ENCODE data around the gene EMID1. TPM values are rescaled to one million over a fixed set of nuclear protein-coding genes. Genes with fewer than 3 reads are reported as not detected.

The EMID1 gene
- total and polyA plus RNA-seq, 2 experiments from 2014 or later: 11.5 to 15.0 TPM

- no peaks in the 10 kb centered on the region for H3K9me3 ChIP-seq (ENCODE audit: low read depth)
- H3K36me3 ChIP-seq (replicated peaks; ENCODE audit: insufficient read depth, low read depth): no peaks in the 10 kb centered on the region
- no peak overlapping the region for H2AFZ ChIP-seq
- H3K4me2 ChIP-seq: no peak overlapping the region
- peaks cover 99% of the 10 kb centered on the region for H4K20me1 ChIP-seq (ENCODE audit: insufficient read depth, poor library complexity, severe bottlenecking)
- peaks cover 37% of the 10 kb centered on the region for H3K4me1 ChIP-seq (ENCODE audit: insufficient read depth)
- 71% methylated on average over 3 of the region's 3 CpGs for WGBS (ENCODE audit: low lambda C conversion rate, missing lambda C conversion rate)
- H3K4me3 ChIP-seq: no peak overlapping the region
- no peak overlapping the region for H3K27ac ChIP-seq
- peaks cover 100% of the 10 kb centered on the region for H3K79me2 ChIP-seq
- no peak for DNase-seq (ENCODE audit: low spot score)
- no peaks in the 10 kb centered on the region for H3K9me2 ChIP-seq (replicated peaks; ENCODE audit: insufficient read depth)
- TF ChIP-seq, protein P1, sequence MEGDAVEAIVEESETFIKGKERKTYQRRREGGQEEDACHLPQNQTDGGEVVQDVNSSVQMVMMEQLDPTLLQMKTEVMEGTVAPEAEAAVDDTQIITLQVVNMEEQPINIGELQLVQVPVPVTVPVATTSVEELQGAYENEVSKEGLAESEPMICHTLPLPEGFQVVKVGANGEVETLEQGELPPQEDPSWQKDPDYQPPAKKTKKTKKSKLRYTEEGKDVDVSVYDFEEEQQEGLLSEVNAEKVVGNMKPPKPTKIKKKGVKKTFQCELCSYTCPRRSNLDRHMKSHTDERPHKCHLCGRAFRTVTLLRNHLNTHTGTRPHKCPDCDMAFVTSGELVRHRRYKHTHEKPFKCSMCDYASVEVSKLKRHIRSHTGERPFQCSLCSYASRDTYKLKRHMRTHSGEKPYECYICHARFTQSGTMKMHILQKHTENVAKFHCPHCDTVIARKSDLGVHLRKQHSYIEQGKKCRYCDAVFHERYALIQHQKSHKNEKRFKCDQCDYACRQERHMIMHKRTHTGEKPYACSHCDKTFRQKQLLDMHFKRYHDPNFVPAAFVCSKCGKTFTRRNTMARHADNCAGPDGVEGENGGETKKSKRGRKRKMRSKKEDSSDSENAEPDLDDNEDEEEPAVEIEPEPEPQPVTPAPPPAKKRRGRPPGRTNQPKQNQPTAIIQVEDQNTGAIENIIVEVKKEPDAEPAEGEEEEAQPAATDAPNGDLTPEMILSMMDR (IDR thresholded peaks at IDR 0.05; ENCODE audit: poor library complexity): no peak
- TF ChIP-seq EZH2 (IDR thresholded peaks at IDR 0.05; ENCODE audit: borderline replicate concordance): no peak
- TF ChIP-seq EZH2phosphoT487 (IDR thresholded peaks at IDR 0.05; ENCODE audit: low read depth, severe bottlenecking, unreplicated experiment): no peak
- H3K27me3 ChIP-seq: no peaks in the 10 kb centered on the region
These were observed 69.5 kb downstream of the EMID1 start for GRCh38 chr22:29275167-29275566.

DNA sequence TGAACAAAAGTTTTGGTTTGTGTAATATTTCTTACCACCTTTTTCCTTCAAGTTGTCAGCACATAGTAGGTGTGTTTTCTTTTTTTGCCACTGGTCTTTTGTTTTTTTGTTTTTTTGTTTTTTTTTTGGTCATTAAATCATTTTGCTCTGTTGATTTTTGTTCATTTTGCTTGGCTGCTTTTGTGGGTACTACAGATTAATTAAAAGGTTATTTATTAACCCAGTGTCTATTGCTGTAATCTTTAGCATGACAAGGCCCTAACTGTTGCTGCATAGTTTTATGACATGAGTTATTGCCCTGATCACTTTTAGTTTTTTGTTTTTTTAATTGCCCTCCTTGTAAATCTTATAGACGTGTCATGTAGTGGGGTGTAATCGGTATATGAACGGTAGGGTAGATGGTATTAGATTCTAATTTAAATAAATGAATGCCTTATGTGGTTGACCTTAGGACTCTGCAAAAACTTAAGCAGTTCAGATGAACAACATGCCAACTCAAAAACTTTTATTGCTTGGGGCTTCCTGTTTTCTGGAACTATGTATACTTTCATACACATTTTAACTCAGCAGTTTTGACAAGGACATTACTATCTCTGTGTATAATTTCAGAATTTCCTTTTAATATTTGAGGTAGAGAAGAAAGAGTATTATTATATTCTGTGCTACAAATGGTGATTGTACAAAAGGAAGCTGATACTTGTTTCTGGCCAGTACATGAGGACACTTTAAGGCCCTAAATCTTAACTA, 70.3 kb downstream of the EMID1 start:
- Histone ChIP-seq H2AFZ (no peak overlapping the region), H3K27me3 (no peaks in the 10 kb centered on the region), H3K9me2 (replicated peaks; ENCODE audit: insufficient read depth) (no peaks in the 10 kb centered on the region), H3K4me1 (ENCODE audit: insufficient read depth) (peaks cover 33% of the 10 kb centered on the region), H3K27ac (peak overlapping the region; percentile 7), H3K9me3 (ENCODE audit: low read depth) (no peaks in the 10 kb centered on the region), H3K36me3 (replicated peaks; ENCODE audit: insufficient read depth, low read depth) (no peaks in the 10 kb centered on the region), H4K20me1 (ENCODE audit: insufficient read depth, poor library complexity, severe bottlenecking) (peaks cover 99% of the 10 kb centered on the region), H3K4me3 (no peak overlapping the region), H3K79me2 (peaks cover 99% of the 10 kb centered on the region), H3K4me2 (peak overlapping the region; percentile 56)
- no peak for DNase-seq (ENCODE audit: low spot score)
- TF ChIP-seq EZH2 (IDR thresholded peaks at IDR 0.05; ENCODE audit: borderline replicate concordance) (no peak), EZH2phosphoT487 (IDR thresholded peaks at IDR 0.05; ENCODE audit: low read depth, severe bottlenecking, unreplicated experiment) (no peak)
- TF ChIP-seq, protein P1 (IDR thresholded peaks at IDR 0.05; ENCODE audit: poor library complexity): no peak
- 74% methylated on average over 3 of the region's 3 CpGs for WGBS (ENCODE audit: low lambda C conversion rate, missing lambda C conversion rate)

GRCh38 chr22:29277927-29278326, 72.2 kb downstream of the EMID1 start:
- WGBS (ENCODE audit: low lambda C conversion rate, missing lambda C conversion rate): 93% methylated on average over 1 of the region's 1 CpG
- Histone ChIP-seq H3K4me1 (ENCODE audit: insufficient read depth) (peaks cover 21% of the 10 kb centered on the region), H3K79me2 (peaks cover 99% of the 10 kb centered on the region), H2AFZ (no peak overlapping the region), H3K27ac (no peak overlapping the region), H3K4me2 (no peak overlapping the region), H3K4me3 (no peak overlapping the region), H4K20me1 (ENCODE audit: insufficient read depth, poor library complexity, severe bottlenecking) (peaks cover 98% of the 10 kb centered on the region), H3K36me3 (replicated peaks; ENCODE audit: insufficient read depth, low read depth) (no peaks in the 10 kb centered on the region), H3K27me3 (no peaks in the 10 kb centered on the region), H3K9me3 (ENCODE audit: low read depth) (no peaks in the 10 kb centered on the region), H3K9me2 (replicated peaks; ENCODE audit: insufficient read depth) (no peaks in the 10 kb centered on the region)
- no peak for DNase-seq (ENCODE audit: low spot score)
- TF ChIP-seq, protein P1 (IDR thresholded peaks at IDR 0.05; ENCODE audit: poor library complexity): no peak

Data from hepatocyte (in vitro differentiated cells).